Kidney glomerular epithelial cell (primary cell): ENCODE data around the gene EEF2KMT.
A peak's percentile ranks its signal among the peaks of the same experiment; 100 is the strongest.

Experiments used
- DNase-seq: peaks from one replicate; lab custom pipeline; 2025; lab: John Stamatoyannopoulos, UW

Gene EEF2KMT

GRCh38 chr16:5041600-5042133, 55.9 kb downstream of the EEF2KMT start:
- peak; percentile 66 for DNase-seq

- no peak for DNase-seq
Measured at GRCh38 chr16:5040451-5040850, 57.1 kb downstream of the EEF2KMT start.

GRCh38 chr16:5036228-5037156, 61.1 kb downstream of the EEF2KMT start:
- DNase-seq, result no peak

GRCh38 chr16:5035909-5036227, 61.7 kb downstream of the EEF2KMT start:
- no peak for DNase-seq
